CD4-positive, alpha-beta T cell treated with Interleukin-15 for 1 hour (primary cell): Measurements from ENCODE around the gene INPP4A.
"Not testable (repeated sequence)": the region's sequence is repeated elsewhere in the genome, so short reads cannot be mapped to it uniquely, and the experiment has no call there.

ENCODE experiments used
- DNase-seq: peaks from one replicate; pipeline ENCODE4 v3.0.0-alpha.2; 2020

The INPP4A gene

DNA sequence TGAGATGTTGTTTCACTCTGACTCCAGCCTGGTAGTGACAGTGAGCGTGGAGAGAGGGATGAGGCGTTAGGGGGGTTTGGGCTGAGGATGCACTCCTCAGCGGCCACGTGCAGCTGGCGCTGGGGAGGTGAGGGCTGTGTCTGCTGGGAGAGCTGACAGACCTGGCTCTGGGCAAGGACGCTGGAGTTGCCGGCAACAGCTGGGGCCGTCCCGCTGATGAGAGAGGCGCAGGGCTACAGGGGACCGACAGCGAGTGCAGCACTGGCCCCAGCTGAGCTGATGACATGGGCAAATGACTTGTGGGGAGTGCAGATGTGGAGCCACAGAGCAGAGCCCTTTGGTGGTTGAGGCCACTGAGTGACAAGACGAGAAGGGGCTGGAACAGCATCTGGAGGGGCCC lies 125.3 kb downstream of the INPP4A start:
- DNase-seq = no peak

DNA sequence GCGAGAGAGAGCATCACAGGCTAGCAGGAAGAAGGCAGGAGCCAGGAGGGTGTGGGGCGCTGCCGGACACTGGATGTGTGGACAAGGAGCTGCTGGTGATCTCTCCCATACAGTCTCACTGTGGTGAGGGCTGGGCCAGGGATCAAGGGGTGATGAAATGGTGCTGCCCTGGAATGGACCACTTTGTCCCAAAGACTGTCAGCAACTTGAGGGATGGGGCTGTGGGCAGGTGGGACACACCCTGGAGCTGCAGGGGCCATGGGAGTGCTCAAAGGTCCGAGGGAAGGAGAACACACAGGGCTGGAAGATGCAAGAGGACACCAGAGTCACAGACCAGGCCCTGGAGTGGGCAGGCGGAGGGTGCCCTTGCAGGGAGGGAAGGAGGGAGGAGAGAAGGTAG lies 125.7 kb downstream of the INPP4A start:
- no peak for DNase-seq

DNA sequence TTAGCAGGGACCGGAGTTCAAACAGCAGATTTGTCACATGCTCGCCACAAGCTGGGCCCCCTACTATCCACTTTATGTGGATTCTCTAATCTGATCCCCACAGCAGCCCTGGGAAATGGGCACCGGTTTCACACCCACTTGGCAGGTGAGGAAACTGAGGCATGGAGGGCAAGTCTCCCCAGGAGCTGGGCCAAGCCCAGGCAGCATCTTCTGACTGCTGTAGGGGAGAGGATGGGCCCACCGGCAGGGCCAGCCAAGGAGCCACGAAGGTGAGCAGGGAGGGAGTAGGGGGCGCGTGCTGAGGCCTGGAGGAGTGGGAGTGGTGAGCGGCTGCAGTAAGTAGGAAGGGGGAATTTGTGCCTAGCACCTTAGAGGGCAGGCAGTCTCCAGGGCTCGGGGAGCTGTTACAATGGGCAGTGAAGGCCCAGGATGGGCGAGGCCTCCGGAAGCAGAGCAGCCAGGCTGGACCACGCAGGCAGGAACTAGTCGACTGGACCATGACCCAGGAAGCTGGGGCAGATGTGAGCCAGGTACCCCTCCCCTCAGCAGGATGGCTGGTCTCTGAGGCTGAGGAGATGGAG lies 126.6 kb downstream of the INPP4A start:
- DNase-seq = no peak

DNA sequence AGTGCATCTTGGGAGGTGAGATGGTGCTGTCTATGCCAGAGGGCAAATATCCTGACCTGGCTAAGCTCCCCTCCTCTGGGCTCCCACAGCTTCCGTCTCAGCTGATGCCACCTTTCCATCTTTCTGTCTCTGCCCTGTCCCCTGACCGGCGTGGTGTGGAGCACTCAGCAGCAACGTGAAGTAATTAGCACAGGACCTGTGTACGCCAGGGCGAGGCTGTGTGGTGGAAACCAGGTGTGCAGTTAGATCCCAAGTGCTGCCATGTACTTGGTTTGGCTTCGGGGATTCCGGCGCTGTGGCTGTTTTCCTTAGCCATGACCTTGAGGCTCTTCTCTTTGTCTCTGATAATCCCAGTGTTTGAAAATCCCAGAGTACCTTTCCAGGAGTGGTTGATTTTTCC lies 127.1 kb downstream of the INPP4A start:
- DNase-seq = no peak

DNA sequence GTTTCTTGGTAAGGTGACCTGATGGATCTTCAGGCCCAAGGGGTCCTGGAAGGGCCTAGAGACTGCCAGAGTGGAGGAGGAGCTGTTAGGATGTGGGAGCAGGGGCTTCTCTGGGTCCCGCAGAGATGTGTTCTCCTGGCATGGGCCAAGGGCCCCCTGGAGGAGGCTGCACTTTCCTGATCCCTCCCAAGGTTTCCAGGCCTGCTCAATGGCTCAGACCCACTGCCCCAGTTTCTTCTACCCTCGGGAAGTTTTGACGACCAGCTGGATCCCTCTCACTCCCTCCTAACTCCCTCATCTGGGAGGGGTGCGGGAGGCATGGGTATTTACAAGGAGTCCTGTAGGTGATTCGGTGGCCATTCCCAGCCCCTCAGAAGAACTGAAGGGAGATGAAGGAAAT lies 127.6 kb downstream of the INPP4A start:
- DNase-seq = no peak

DNA sequence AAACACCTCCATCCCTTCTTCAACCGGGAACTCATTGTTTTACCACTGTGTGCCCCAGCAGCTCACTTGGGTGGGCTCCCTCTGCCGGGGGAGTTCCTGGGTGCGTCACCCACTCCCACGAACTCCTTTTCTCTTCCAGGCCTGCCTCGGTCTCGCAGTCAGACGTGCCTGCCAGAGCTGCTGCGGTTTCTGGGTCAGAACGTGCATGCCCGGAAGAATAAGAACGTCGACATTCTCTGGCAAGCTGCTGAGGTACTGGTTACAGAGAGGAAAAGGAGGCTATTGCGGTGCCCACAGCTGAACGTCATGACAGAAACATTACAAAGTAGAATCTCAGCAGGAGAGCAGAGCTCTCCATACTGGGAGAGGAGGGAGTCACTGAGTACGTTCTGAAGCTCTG lies 128.0 kb downstream of the INPP4A start:
- no peak for DNase-seq

DNA sequence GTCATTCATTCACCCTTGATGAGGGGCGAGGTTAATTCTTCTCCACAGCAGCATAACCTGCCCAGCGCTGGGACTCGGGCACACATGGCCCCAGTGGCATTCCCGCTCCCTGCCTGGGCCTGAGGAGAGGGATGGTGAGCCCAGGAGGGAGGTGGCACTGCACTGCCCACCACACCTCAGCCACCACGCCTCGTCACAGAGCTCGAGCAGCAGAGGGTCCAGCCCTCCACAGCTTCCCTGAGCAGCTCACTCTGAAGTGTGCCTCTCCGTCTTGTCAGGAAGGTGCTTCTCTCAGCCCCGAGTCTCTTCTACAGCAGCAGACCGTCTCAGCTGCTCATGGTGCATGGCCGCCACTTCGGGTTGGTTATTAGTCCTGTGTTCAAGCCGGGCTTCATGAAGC lies 128.8 kb downstream of the INPP4A start:
- no peak for DNase-seq

DNA sequence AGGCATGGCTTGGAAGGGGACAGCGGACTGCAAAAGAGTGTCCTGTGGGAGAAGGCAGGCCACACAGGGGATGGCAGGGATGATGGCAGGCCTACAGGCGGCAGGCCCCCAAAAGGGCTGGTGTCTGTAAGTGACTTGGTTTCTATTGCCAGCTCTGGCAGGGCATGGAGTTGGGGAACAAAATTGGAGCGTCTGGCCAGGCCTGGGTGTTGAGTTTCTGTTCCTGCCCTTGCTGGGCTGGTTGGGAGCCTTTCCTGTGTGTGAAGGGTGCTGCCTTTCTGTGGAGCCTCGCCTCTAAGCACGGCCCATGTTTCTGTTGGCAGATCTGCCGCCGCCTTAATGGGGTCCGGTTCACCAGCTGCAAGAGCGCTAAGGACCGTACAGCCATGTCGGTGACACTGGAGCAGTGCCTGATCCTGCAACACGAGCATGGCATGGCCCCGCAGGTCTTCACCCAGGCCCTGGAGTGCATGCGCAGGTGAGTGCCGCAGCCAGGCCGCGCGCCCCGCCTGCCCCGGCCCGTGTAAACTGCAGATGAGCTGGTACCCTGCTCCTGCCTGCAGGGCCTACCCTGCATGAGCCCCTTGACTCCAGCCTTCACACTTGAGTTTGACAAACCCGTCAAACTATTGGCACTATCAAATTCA lies 132.1 kb downstream of the INPP4A start:
- no peak for DNase-seq

DNA sequence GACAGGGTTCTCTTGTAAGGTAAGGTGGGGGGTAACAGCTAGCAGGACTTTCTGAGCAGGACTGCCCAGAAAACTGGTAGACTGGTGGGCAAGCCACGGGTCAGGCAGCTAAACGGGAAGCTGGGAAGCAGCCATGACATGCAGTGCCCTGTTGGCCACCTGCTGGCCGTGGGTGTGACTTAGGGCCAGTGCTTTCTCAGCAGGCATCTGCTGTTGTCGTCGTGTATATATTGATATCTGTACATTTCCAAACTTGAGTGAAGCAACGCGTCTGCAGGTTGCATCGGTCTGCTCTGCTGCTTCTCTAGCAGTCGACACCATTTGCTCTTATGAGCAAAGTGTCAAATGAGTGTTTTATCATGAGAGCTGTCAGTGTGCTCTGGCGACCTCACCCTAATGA lies 132.7 kb downstream of the INPP4A start:
- DNase-seq = no peak

DNA sequence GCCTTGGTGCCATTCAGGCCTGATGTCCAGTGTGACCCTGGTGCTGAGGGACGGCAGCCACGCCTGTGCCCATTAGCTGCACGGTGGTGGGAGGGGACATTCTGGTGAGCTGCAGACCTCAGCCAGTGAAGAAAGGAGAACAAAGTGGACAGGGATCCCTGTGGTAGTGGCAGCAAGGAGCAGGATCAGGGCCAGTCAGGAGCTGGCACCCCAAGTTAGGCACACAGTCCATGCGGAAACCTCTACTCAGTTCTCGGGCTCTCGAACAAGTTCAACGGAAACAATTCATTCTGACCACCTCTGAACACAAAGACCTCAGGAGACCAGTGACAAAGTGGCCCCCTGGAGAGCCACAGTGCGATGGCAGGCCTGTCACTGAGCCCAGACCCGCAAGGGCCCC lies 133.6 kb downstream of the INPP4A start:
- DNase-seq = no peak

DNA sequence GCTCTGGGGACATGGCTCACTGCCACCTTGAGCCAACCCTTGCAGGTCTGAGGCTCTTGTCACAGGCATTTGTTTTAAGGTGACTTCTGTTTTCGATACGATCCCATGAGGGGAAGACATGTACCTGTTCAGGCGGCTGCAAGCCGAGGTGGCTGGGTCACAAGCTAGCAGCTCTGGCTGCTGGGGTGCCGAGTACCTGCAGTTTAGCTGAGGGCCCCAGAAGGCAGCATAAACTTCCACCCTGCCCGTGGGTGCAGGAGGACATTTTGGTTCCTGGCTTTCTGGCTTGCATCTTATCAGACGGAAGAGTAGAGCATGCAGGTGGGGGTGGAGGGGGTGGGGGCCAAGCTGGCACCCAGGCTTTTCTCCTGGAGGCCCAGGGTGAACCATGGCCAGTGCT lies 135.3 kb downstream of the INPP4A start:
- DNase-seq = no peak

DNA sequence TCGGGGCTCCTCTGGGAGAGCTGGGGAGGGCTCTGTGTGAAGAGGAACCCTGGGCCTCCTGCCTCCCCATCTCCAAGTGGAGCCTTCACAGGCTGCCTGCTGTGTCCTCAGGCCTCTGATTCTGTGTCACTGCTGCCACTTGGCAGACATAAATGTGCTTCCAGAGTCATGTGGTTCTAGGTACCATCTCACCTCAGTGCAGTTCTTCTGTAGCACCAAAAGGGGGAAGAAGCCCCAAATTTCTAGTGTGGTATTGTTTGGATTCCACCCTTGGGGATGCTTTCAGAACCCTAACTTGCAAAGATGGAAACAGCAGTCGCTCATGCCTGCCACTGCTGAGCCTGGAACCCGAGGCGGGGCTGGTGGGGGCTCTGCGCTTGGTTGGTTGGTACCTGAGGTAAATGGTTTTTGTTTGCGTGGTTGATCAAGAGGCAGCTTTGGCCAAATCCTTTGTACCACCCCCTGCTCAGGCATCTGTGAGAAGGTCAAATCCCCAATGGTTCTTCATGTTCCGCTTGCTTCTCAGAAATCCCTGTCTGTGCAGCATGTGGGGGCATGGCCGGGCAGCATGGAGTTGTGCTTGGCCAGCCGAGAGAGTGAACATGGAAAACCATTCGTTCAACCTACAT lies 136.1 kb downstream of the INPP4A start:
- no peak for DNase-seq

DNA sequence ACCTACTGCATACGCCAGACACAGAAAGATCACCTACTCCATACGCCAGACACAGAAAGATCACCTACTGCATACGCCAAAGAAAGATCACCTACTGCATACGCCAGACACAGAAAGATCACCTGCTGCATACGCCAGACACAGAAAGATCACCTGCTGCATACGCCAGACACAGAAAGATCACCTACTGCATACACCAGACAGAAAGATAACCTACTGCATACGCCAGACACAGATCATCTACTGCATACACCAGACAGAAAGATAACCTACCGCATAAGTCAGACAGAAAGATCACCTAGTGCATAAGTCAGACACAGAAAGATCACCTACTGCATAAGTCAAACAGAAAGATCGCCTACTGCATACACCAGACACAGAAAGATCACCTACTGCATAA lies 137.9 kb downstream of the INPP4A start:
- DNase-seq = no peak

DNA sequence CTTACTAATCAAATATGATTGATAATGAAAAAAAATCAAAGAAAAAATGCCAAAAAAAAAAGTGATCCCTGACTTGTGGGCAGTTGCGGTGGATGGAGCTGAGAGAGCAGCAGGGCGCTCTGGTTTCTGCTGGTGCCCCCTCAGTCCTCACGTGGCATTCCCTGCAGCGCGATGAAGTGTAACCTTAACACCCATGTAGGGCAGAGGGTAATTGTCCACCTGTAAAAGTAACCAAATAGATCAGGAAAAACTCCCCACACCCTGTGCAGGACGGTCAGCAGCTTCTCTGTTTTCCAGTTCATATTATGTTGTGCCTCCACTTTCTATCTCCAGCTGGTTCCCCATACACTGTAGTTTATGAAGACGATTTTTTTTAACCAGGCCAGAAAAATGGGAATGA lies 138.6 kb downstream of the INPP4A start:
- DNase-seq = no peak

DNA sequence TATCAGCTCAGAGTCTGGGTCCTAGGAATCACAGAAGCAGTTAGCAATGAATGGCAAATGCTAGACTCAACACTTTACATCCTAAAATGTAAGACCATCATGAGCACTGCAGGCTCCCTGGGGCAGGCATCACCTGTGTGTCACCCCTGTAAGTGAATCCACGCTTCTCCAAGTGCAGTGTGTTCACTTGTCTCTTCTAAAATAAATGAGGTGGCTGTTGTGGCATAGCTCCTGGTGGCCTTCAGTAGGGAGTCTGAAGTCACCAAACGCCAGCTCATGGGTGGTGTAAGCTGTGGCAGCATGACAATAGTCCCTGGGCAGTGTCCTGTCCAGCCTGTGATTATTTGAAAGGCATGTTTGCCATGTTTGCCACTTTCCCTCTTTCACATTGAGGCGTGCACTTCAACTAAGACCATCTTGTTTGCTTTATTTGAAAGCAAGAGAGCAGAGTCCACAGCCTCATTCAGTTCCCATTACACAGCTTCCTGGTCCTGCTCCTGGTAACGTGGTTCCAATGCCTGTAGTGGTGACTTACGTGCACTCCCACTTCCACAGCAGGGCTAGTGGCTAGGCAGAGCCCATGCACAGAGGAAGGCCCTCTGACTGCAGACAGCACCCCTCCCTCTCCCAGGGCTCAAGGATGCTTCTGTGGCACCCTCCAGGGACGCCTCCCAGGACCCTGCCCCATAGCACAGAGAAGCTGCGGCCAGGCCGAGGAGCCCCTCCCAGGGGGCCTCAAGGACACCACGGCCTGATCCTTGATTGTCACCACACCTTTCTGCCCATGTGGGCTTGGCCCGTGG lies 139.4 kb downstream of the INPP4A start:
- DNase-seq = no peak

DNA sequence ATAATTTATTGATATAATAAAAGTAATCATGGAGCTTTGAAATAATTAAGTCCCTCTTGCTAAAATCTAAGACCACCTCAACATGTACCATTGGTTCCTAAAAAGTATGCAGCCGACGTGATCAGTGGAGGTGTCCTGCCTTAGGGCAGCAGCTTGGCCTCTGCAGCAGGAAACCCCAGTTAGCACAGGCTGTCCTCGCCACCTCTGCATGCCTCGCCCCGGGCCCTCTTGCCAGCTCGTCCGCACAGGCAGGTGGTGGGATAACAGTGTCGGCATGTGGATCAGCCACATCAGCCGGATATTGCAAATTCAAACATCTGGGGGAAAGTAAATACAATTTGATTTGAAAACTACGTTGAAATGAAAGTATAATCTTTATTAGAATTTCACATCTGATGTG lies 140.7 kb downstream of the INPP4A start:
- DNase-seq = no peak

DNA sequence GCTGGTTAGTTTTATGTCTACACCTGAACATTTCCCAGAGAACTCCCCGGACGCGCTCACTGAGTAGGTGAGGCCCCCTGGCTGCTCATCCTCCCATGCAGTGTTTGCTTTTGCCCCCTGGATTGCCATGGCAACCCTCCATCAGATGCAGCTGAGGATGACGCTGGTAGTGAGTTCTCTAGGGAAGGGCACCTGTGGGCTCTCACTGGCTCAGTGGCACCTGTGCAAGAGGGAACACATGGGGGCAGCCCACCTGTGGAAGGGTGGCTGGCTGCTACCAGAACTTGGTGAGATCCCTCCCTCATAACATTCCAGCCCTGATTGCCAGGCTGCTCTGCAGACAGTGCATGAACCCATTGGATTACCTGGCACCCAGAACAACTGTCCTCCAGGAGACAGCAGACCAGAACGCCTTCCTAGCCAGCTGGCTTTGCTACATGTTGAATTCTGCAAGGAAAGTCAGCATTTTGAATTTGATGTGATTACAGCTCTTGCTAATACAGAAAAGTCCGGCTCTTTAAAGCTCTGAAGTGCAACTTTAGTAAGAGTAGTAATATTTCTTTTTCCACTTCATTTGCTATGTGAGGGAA lies 142.0 kb downstream of the INPP4A start:
- DNase-seq = no peak

DNA sequence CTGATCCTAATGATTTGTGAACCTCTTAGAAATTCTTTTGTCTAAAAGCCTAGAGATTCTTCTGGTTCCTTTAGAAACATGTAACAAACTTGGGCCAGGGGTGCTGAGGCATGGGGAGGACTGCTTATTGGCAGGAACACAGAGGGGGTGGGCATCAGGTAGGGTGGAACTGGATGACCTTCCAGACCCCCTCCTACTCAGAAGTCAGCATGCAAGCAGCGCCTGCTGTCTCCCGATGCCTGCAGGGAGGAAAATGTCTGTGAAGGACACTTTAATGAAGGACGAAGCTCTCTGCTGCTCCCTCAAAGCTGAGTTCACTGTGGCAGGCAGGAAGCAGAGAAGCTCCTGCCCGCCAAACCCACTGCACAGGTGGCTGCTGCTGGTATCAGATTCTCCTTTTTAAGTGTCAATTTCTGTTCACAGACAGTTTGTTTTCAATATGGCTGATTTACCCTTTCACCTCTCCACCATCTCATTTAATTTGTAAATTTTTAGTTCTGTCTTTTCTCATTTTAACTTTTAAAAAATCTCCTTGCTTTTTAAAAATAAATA lies 144.3 kb downstream of the INPP4A start:
- no peak for DNase-seq

DNA sequence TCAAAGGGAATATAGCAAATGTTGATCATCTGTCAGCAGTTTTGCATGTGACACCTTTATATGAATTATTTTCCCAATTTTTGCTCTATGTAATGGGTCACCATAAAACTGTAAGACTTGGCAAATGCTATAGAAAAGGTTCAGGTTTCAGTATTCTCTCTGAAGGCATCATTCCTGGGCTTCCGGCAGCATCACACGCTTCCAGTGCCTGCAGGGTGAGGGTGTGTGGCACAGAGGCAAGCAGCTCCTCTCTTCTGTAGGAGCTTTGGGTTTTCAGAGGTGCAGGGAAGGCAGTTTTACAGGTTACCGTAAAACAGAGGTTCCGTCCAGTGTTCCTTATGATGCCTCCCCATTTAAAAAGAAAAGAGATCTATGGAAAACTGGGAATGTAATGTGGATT lies 144.8 kb downstream of the INPP4A start:
- no peak for DNase-seq

DNA sequence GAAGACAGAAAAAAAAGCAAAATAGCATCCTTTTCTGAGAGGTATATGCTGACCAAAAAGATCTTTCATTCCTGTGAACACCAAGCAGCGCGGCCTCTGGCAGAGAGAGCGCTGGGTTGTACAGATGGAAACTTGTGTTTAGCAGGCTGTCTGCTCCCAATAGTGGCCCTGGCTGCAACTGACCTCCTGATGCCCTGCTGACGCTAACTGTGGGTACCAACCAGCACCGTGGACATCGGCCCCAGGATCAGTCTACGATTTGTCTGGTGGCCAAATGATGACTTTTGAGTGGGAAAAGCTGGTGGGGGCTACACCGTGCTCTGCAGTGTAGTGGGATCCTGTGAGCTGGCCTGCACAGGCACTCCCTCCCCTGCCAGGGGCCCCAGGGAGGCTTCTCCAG lies 147.9 kb downstream of the INPP4A start:
- no peak for DNase-seq

DNA sequence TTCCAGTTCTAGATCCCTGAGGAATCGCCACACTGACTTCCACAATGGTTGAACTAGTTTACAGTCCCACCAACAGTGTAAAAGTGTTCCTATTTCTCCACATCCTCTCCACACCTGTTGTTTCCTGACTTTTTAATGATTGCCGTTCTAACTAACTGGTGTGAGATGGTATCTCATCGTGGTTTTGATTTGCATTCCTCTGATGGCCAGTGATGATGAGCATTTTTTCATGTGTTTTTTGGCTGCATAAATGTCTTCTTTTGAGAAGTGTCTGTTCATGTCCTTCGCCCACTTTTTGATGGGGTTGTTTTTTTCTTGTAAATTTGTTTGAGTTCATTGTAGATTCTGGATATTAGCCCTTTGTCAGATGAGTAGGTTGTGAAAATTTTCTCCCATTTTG lies 150.0 kb downstream of the INPP4A start:
- DNase-seq = not testable (repeated sequence)

DNA sequence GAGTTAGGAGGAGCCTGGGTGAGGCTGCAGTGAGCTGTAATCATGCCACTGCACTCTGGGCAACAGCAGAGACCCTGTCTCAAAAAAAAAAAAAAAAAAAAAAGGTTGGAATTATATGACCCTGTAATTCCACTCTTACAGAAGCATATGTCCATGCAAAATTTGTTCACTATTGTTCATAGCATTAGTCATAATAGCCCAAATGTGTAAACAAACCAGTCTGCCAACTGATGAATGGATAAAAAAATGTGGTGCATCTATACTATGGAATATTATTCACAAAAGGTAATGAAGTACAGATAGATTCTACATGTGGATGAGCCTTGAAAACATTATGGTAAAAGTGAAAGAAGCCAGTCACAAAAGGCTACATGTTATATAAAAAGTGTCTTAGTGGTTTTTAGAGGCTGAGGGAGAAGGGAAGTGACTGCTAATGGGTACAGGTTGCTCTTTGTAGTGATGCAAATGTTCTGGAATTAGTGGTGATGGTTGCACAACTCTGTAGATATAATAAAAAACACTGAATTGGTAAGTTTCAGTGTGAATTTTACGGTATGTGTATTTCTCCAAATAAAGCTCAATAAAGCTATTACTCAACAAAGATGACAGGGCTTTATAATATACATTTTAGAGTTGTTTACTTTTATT lies 154.2 kb downstream of the INPP4A start:
- DNase-seq = no peak
